ENCODE measurements around the gene BNIP3.

GRCh38 chr10:132030898-132031463 is 49.3 kb upstream of the BNIP3 start:
- TF ChIP-seq POLR2A (IDR thresholded peaks at IDR 0.05) (no peak), CTCF (IDR thresholded peaks at IDR 0.05) (no peak)

All from body of pancreas (tissue), 4 donors.